OCI-LY1 (cell line): ENCODE measurements around the gene PVALEF.

Source experiments
- H2AFZ ChIP-seq: fragments of 200-600 bp; sonication (generic), shearing (Covaris generic); 2 replicates; pipeline ENCODE4 v1.6.0; 2014; ENCODE audit warnings: antibody characterized with exemption, mild to moderate bottlenecking, low read length
- H3F3A ChIP-seq: fragments of 200-600 bp; sonication (generic), shearing (Covaris generic); 2 replicates; pipeline ENCODE4 v1.6.0; 2014; ENCODE audit warnings: mild to moderate bottlenecking, antibody characterized with exemption, low read length, moderate library complexity; ENCODE audit not compliant: insufficient read depth
- H3K27ac ChIP-seq: fragments of 200-600 bp; sonication (generic); 2 replicates; pipeline ENCODE4 v1.5.1; 2014; ENCODE audit warnings: low read length, mixed run types, mild to moderate bottlenecking, low read depth; ENCODE audit not compliant: poor library complexity, severe bottlenecking
- H3K27me3 ChIP-seq: fragments of 200-600 bp; sonication (generic); 2 replicates; pipeline ENCODE4 v1.6.0; 2014; ENCODE audit warnings: antibody characterized with exemption, mild to moderate bottlenecking, low read length, moderate library complexity; ENCODE audit not compliant: insufficient read depth
- H3K36me3 ChIP-seq: fragments of 200-600 bp; sonication (generic); 2 replicates; pipeline ENCODE4 v1.6.1; 2014; ENCODE audit warnings: mild to moderate bottlenecking, antibody characterized with exemption, low read length, moderate library complexity, mixed read lengths; ENCODE audit not compliant: insufficient read depth
- H3K4me1 ChIP-seq: fragments of 200-600 bp; sonication (generic); 2 replicates; pipeline ENCODE4 v1.5.1; 2014; ENCODE audit warnings: mild to moderate bottlenecking, low read length, moderate library complexity; ENCODE audit not compliant: insufficient read depth, severe bottlenecking
- H3K4me2 ChIP-seq: fragments of 200-600 bp; sonication (generic), shearing (Covaris generic); 2 replicates; pipeline ENCODE4 v1.6.1; 2014; ENCODE audit warnings: low read length
- H3K4me3 ChIP-seq: fragments of 200-600 bp; sonication (generic); 2 replicates; pipeline ENCODE4 v1.5.1; 2014; ENCODE audit warnings: low read length, low read depth, mild to moderate bottlenecking, mixed read lengths; ENCODE audit not compliant: poor library complexity, severe bottlenecking
- H3K79me2 ChIP-seq: fragments of 200-600 bp; shearing (Covaris generic); 2 replicates; pipeline ENCODE4 v1.6.1; 2016; ENCODE audit warnings: mixed run types, low read length, mixed read lengths; ENCODE audit not compliant: insufficient read depth
- H3K9ac ChIP-seq: fragments of 200-600 bp; sonication (generic), shearing (Covaris generic); 2 replicates; pipeline ENCODE4 v1.6.1; 2014; ENCODE audit warnings: mild to moderate bottlenecking, low read length, mixed read lengths
- H3K9me2 ChIP-seq: fragments of 200-600 bp; sonication (generic), shearing (Covaris generic); 2 replicates; pipeline ENCODE4 v1.6.1; 2014; ENCODE audit warnings: low read depth, mild to moderate bottlenecking, low read length, mixed read lengths
- H3K9me3 ChIP-seq: fragments of 200-600 bp; shearing (Covaris generic); 2 replicates; pipeline ENCODE4 v1.6.1; 2014; ENCODE audit warnings: low read length, mixed read lengths
- H4K20me1 ChIP-seq: fragments of 200-600 bp; sonication (generic), shearing (Covaris generic); 2 replicates; pipeline ENCODE4 v1.6.0; 2016; ENCODE audit warnings: mild to moderate bottlenecking, low read length; ENCODE audit not compliant: insufficient read depth
- EZH2 ChIP-seq: fragments of 200-600 bp; sonication (generic), shearing (Covaris generic); IDR thresholded peaks from 2 replicates; pipeline ENCODE4 v1.8.0; 2017; ENCODE audit warnings: borderline replicate concordance, mixed run types, mild to moderate bottlenecking, antibody characterized with exemption, low read length, moderate library complexity, mixed read lengths
- TF ChIP-seq, protein P1 (sequence below): fragments of 200-600 bp; sonication (generic), shearing (Covaris generic); IDR thresholded peaks from 2 replicates; pipeline ENCODE4 v1.5.1; 2017; ENCODE audit warnings: mild to moderate bottlenecking, antibody characterized with exemption, low read length, moderate library complexity, mixed read lengths

PVALEF gene

DNA sequence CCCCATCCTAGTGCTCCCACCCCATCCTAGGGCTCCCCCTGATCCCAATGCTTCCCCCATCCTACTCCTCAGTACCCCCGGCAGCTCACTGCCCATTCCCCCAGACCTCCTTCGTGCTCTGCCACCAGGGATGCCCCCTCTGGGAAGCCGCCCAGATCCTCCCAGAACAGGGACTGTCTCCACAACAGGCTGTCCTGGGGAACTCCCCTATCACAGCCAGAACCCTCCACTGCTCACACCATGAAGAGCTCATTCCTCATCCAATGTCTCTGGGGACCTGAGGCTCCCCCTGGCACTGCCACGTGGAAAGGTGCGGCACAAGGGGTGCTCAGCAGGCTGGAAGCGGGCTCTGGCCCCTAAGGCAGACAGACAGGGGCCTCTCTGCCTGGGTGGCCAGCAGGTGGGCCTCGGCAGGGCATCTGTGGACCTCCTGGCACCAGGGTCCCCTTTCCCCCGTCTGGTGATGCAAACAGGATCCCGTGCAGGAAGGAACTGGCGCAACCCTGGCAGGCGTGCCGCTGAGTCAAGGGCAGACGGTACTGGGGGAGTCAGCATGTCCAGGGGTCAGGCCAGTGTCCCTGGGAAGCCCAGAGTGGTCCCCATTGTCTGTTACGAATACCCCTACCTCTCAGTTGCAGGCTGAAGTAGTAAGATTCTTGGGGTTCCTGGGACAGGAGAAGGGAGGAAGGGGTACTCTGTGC lies 14.8 kb upstream of the PVALEF start:
- H3K9ac ChIP-seq = no peak overlapping the region
- TF ChIP-seq EZH2 = no peak
- TF ChIP-seq, protein P1, sequence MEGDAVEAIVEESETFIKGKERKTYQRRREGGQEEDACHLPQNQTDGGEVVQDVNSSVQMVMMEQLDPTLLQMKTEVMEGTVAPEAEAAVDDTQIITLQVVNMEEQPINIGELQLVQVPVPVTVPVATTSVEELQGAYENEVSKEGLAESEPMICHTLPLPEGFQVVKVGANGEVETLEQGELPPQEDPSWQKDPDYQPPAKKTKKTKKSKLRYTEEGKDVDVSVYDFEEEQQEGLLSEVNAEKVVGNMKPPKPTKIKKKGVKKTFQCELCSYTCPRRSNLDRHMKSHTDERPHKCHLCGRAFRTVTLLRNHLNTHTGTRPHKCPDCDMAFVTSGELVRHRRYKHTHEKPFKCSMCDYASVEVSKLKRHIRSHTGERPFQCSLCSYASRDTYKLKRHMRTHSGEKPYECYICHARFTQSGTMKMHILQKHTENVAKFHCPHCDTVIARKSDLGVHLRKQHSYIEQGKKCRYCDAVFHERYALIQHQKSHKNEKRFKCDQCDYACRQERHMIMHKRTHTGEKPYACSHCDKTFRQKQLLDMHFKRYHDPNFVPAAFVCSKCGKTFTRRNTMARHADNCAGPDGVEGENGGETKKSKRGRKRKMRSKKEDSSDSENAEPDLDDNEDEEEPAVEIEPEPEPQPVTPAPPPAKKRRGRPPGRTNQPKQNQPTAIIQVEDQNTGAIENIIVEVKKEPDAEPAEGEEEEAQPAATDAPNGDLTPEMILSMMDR = no peak

DNA sequence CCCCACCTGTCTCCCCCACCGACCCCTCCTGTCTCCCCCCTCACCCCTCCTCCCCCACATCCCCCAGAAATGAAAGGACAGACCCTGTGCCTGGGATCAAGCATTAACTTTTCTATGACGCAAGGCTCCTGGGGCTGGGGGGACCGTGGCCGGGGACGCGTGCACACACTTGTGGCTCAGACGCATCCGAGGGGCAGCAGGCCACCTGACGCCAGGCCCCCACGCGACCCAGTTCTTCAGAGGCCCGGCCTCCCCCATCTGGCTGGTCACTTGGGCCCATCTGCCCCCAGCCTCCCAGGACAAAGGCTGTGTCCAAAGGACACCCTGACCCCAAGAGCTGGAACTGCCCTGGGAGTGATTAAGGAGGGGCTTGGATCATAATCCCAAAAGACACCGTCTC lies 14.0 kb upstream of the PVALEF start:
- H2AFZ ChIP-seq = no peak overlapping the region
- H3K36me3 ChIP-seq = no peaks in the 10 kb centered on the region
- no peaks in the 10 kb centered on the region for H3K9me2 ChIP-seq
- no peak overlapping the region for H3K27ac ChIP-seq
- H3K9me3 ChIP-seq = no peaks in the 10 kb centered on the region
- H3K4me2 ChIP-seq = no peak overlapping the region
- H3K4me1 ChIP-seq = peaks cover 8% of the 10 kb centered on the region
- no peak for TF ChIP-seq EZH2
- TF ChIP-seq, protein P1 = no peak
- no peak overlapping the region for H3K9ac ChIP-seq
- no peaks in the 10 kb centered on the region for H3K79me2 ChIP-seq
- no peak overlapping the region for H3K4me3 ChIP-seq
- no peaks in the 10 kb centered on the region for H4K20me1 ChIP-seq
- H3F3A ChIP-seq = no peaks in the 10 kb centered on the region
- H3K27me3 ChIP-seq = peaks cover 4% of the 10 kb centered on the region; the same call in 1 of the 2 replicates

More for the DNA sequence above, 14.8 kb upstream of the PVALEF start:
- H3K9me3 ChIP-seq = no peaks in the 10 kb centered on the region
- no peak overlapping the region for H3K4me3 ChIP-seq
- peaks cover 8% of the 10 kb centered on the region for H3K4me1 ChIP-seq
- no peak overlapping the region for H3K27ac ChIP-seq
- no peaks in the 10 kb centered on the region for H3K79me2 ChIP-seq
- H4K20me1 ChIP-seq = no peaks in the 10 kb centered on the region
- H3F3A ChIP-seq = no peaks in the 10 kb centered on the region
- no peak overlapping the region for H3K4me2 ChIP-seq
- H2AFZ ChIP-seq = no peak overlapping the region
- H3K9me2 ChIP-seq = no peaks in the 10 kb centered on the region
- H3K27me3 ChIP-seq = peaks cover 4% of the 10 kb centered on the region; the same call in 1 of the 2 replicates
- H3K36me3 ChIP-seq = no peaks in the 10 kb centered on the region

DNA sequence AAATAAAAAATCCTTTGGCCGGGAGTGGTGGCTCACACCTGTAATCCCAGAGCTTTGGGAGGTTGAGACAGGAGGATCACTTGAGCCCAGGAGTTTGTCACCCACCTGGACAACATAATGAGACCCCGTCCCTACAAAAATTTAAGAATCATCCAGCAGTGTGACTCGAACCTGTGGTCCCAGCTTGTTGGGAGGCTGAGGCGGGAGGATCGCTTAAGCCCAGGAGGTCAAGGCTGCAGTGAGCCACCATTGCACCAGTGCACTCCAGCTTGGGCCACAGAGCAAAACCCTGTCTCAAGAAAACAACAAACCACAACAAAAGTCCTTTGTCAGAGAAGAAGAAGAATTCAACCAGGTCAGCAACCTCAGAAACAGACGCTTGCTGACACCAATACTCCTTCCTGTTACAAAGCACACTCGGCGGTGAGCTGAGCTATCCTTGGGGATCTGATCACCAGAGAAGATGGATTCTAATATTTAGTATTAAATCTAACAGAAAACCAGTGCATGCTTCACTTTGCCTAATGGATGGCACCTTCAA lies 12.9 kb upstream of the PVALEF start:
- no peaks in the 10 kb centered on the region for H4K20me1 ChIP-seq
- H3K79me2 ChIP-seq = no peaks in the 10 kb centered on the region
- H3F3A ChIP-seq = no peaks in the 10 kb centered on the region
- H3K9me3 ChIP-seq = no peaks in the 10 kb centered on the region
- no peak overlapping the region for H3K9ac ChIP-seq
- no peak overlapping the region for H3K4me2 ChIP-seq
- H3K27me3 ChIP-seq = peaks cover 4% of the 10 kb centered on the region
- H3K9me2 ChIP-seq = no peaks in the 10 kb centered on the region
- H3K36me3 ChIP-seq = no peaks in the 10 kb centered on the region
- no peak overlapping the region for H2AFZ ChIP-seq
- no peak overlapping the region for H3K27ac ChIP-seq
- H3K4me1 ChIP-seq = peaks cover 8% of the 10 kb centered on the region
- H3K4me3 ChIP-seq = no peak overlapping the region
- TF ChIP-seq, protein P1 = no peak
- no peak for TF ChIP-seq EZH2
